SK-N-SH treated with all-trans-retinoic acid at 6 μM for 48 hours (cell line): ENCODE results near the gene PPM1D.

ENCODE experiments used
- ARNTL ChIP-seq: fragments of 450-650 bp; formaldehyde crosslinking; IDR thresholded peaks from 2 replicates; pipeline ENCODE4 v1.5.0; 2020; ENCODE audit warnings: low read depth, mild to moderate bottlenecking, moderate library complexity, borderline replicate concordance
- ESRRG ChIP-seq: fragments of 250-450 bp; sonication (Bioruptor Pico); IDR thresholded peaks from 2 replicates; pipeline ENCODE4 v1.6.1; 2021; ENCODE audit warnings: mild to moderate bottlenecking
- OSR1 ChIP-seq: fragments of 250-450 bp; sonication (Bioruptor Pico); IDR thresholded peaks from 2 replicates; pipeline ENCODE4 v1.8.0; 2022; ENCODE audit warnings: moderate library complexity, mild to moderate bottlenecking, inconsistent platforms
- PATZ1 ChIP-seq: fragments of 250-450 bp; sonication (Bioruptor Pico); IDR thresholded peaks from 2 replicates; pipeline ENCODE4 v1.8.0; 2020; ENCODE audit warnings: mild to moderate bottlenecking, moderate library complexity, borderline replicate concordance
- RARB ChIP-seq: fragments of 250-450 bp; sonication (Bioruptor Pico); IDR thresholded peaks from 2 replicates; pipeline ENCODE4 v1.8.0; 2021; ENCODE audit warnings: mild to moderate bottlenecking, moderate library complexity
- SNAI2 ChIP-seq: fragments of 250-450 bp; sonication (Bioruptor Pico); IDR thresholded peaks from 2 replicates; pipeline ENCODE4 v1.5.0; 2020; ENCODE audit warnings: mild to moderate bottlenecking, moderate library complexity
- TCF4 ChIP-seq: fragments of 250-450 bp; sonication (Bioruptor Pico); IDR thresholded peaks from 2 replicates; pipeline ENCODE4 v1.8.0; 2021; ENCODE audit warnings: mild to moderate bottlenecking, moderate library complexity, borderline replicate concordance
- ZNF565 ChIP-seq: fragments of 450-650 bp; formaldehyde crosslinking; conservative IDR thresholded peaks from 2 replicates; pipeline ENCODE4 v1.5.0; 2020; ENCODE audit warnings: low read depth, mild to moderate bottlenecking, moderate library complexity

GRCh38 chr17:60562421-60562820, 37.6 kb upstream of the PPM1D start:
- TF ChIP-seq TCF4, result 0 out of 2 replicates have a peak, but pooled peaks have one; percentile 8
- no peak for TF ChIP-seq OSR1
- no peak for TF ChIP-seq RARB
- TF ChIP-seq ESRRG (CRISPR knock-in tag), result no peak
- TF ChIP-seq PATZ1 (CRISPR knock-in tag), result no peak
- no peak for TF ChIP-seq SNAI2 (CRISPR knock-in tag)
- TF ChIP-seq ZNF565 (CRISPR knock-in tag), result no peak
- no peak for TF ChIP-seq ARNTL (CRISPR knock-in tag)
